ENCODE measurements around the gene SORBS2.

DNA sequence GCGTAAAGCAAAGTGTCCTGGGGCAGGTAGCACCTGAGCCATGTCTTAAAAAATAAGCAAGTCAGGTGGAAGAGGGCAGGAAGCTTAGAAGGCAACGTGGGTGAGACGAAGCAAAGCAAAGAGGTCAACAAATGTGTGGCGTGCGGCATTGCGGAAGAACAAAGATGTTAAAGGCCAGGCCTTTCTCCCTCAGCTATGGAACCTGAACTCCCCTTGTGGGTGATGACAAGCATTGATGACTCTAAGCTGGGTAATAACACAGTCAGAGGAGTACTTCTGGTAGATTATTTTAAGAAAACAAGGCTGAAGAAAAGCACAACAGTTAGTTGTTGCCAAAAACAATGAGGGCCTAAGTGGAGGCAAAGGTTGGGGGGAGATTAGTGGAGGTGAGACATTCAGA lies 29.0 kb upstream of the SORBS2 start:
- TF ChIP-seq, protein P1, sequence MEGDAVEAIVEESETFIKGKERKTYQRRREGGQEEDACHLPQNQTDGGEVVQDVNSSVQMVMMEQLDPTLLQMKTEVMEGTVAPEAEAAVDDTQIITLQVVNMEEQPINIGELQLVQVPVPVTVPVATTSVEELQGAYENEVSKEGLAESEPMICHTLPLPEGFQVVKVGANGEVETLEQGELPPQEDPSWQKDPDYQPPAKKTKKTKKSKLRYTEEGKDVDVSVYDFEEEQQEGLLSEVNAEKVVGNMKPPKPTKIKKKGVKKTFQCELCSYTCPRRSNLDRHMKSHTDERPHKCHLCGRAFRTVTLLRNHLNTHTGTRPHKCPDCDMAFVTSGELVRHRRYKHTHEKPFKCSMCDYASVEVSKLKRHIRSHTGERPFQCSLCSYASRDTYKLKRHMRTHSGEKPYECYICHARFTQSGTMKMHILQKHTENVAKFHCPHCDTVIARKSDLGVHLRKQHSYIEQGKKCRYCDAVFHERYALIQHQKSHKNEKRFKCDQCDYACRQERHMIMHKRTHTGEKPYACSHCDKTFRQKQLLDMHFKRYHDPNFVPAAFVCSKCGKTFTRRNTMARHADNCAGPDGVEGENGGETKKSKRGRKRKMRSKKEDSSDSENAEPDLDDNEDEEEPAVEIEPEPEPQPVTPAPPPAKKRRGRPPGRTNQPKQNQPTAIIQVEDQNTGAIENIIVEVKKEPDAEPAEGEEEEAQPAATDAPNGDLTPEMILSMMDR (IDR thresholded peaks at IDR 0.05): no peak
- TF ChIP-seq, protein P2, sequence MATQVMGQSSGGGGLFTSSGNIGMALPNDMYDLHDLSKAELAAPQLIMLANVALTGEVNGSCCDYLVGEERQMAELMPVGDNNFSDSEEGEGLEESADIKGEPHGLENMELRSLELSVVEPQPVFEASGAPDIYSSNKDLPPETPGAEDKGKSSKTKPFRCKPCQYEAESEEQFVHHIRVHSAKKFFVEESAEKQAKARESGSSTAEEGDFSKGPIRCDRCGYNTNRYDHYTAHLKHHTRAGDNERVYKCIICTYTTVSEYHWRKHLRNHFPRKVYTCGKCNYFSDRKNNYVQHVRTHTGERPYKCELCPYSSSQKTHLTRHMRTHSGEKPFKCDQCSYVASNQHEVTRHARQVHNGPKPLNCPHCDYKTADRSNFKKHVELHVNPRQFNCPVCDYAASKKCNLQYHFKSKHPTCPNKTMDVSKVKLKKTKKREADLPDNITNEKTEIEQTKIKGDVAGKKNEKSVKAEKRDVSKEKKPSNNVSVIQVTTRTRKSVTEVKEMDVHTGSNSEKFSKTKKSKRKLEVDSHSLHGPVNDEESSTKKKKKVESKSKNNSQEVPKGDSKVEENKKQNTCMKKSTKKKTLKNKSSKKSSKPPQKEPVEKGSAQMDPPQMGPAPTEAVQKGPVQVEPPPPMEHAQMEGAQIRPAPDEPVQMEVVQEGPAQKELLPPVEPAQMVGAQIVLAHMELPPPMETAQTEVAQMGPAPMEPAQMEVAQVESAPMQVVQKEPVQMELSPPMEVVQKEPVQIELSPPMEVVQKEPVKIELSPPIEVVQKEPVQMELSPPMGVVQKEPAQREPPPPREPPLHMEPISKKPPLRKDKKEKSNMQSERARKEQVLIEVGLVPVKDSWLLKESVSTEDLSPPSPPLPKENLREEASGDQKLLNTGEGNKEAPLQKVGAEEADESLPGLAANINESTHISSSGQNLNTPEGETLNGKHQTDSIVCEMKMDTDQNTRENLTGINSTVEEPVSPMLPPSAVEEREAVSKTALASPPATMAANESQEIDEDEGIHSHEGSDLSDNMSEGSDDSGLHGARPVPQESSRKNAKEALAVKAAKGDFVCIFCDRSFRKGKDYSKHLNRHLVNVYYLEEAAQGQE (IDR thresholded peaks at IDR 0.05; ENCODE audit: insufficient read depth in 1 of 2, low read depth in 2 of 2, low read length in 1 of 2): no peak
